AG09309 (cell line): Measurements from ENCODE around the gene ELAVL2.

Experiments used
- DNase-seq: peaks from one replicate; pipeline ENCODE4 v3.0.0-alpha.2; 2010; ENCODE audit warnings: low read depth
- H3K4me3 ChIP-seq: 2 replicates; pipeline ENCODE4 v1.5.1; 2011; ENCODE audit warnings: mild to moderate bottlenecking, low read depth, low read length, moderate library complexity; ENCODE audit not compliant: control insufficient read depth
- CTCF ChIP-seq: IDR thresholded peaks from 2 replicates; pipeline ENCODE4 v1.5.1; 2011; ENCODE audit warnings: mild to moderate bottlenecking, low read depth, low read length, inconsistent platforms; ENCODE audit not compliant: insufficient read depth, control insufficient read depth; ENCODE audit errors: missing control alignments

Gene ELAVL2

GRCh38 chr9:23799521-23799920, 26.5 kb downstream of the ELAVL2 start:
- no peak for DNase-seq
- TF ChIP-seq CTCF: no peak
- H3K4me3 ChIP-seq: no peak overlapping the region

- no peak for TF ChIP-seq CTCF
- no peak for DNase-seq
- no peak overlapping the region for H3K4me3 ChIP-seq
Observed at GRCh38 chr9:23798325-23798724, 27.7 kb downstream of the ELAVL2 start.

- H3K4me3 ChIP-seq: no peak overlapping the region
- DNase-seq: no peak
- no peak for TF ChIP-seq CTCF
Observed at GRCh38 chr9:23796209-23796608, 29.8 kb downstream of the ELAVL2 start.

GRCh38 chr9:23790351-23791260, 35.4 kb downstream of the ELAVL2 start:
- no peak overlapping the region for H3K4me3 ChIP-seq
- no peak for TF ChIP-seq CTCF
- DNase-seq: no peak

GRCh38 chr9:23789529-23790254, 36.3 kb downstream of the ELAVL2 start:
- no peak overlapping the region for H3K4me3 ChIP-seq
- DNase-seq: no peak
- TF ChIP-seq CTCF: no peak

- no peak overlapping the region for H3K4me3 ChIP-seq
- DNase-seq: no peak
- TF ChIP-seq CTCF: no peak
Observed at GRCh38 chr9:23784962-23785361, 41.1 kb downstream of the ELAVL2 start.
